HG02759 (cell line): ENCODE data around the gene SWI5.

Experiments
- ATAC-seq: cut with Tn5 transposase; IDR thresholded peaks from one replicate; pipeline ENCODE4 v1.9.1; 2021; ENCODE audit warnings: mild to moderate bottlenecking, moderate library complexity; ENCODE audit not compliant: unreplicated experiment

Gene SWI5

GRCh38 chr9:128314697-128315096 is 38.6 kb downstream of the SWI5 start:
- no peak for ATAC-seq

GRCh38 chr9:128316421-128316820 is 40.3 kb downstream of the SWI5 start:
- no peak for ATAC-seq

GRCh38 chr9:128317629-128318028 is 41.6 kb downstream of the SWI5 start:
- no peak for ATAC-seq

GRCh38 chr9:128321343-128321742 is 45.3 kb downstream of the SWI5 start:
- no peak for ATAC-seq

- ATAC-seq, result peak; percentile 10
Observed at GRCh38 chr9:128321879-128322403, 45.9 kb downstream of the SWI5 start.

GRCh38 chr9:128322404-128323211 is 46.5 kb downstream of the SWI5 start, which contains the start of the genes COQ4 and TRUB2:
COQ4 (plus strand) TSS chr9:128322839; CDS start chr9:128322859, 20 bp downstream.
TRUB2 (minus strand) TSS chr9:128322447; CDS start chr9:128322408, 39 bp downstream.
- peak; percentile 83 for ATAC-seq

GRCh38 chr9:128323212-128323730 is 47.2 kb downstream of the SWI5 start:
- no peak for ATAC-seq

- ATAC-seq, result no peak
Observed at GRCh38 chr9:128323791-128324190, 47.7 kb downstream of the SWI5 start.

- no peak for ATAC-seq
Observed at GRCh38 chr9:128324401-128324800, 48.3 kb downstream of the SWI5 start.

GRCh38 chr9:128325629-128326028 is 49.6 kb downstream of the SWI5 start:
- no peak for ATAC-seq

GRCh38 chr9:128333451-128333869 is 57.4 kb downstream of the SWI5 start:
- ATAC-seq, result no peak

GRCh38 chr9:128335161-128335560 is 59.1 kb downstream of the SWI5 start:
- no peak for ATAC-seq

- ATAC-seq, result no peak
Observed at GRCh38 chr9:128335914-128336313, 59.8 kb downstream of the SWI5 start.

GRCh38 chr9:128337936-128338335 is 61.9 kb downstream of the SWI5 start:
- ATAC-seq, result no peak
